HG03135 (cell line): Measurements from ENCODE around the gene PCDHA2.
"Not testable (repeated sequence)": the region's sequence is repeated elsewhere in the genome, so short reads cannot be mapped to it uniquely, and the experiment has no call there.

Experiments used
- ATAC-seq: cut with Tn5 transposase; IDR thresholded peaks from one replicate; pipeline ENCODE4 v1.9.1; 2021; ENCODE audit warnings: mild to moderate bottlenecking, moderate library complexity; ENCODE audit not compliant: unreplicated experiment

PCDHA2 gene

GRCh38 chr5:140794595-140795258, at the start of gene PCDHA2:
TSS of gene PCDHA2 (plus strand) at chr5:140794852.
- ATAC-seq, result no peak

- no peak for ATAC-seq
Measured at GRCh38 chr5:140753561-140753960, 41.1 kb upstream of the PCDHA2 start.

GRCh38 chr5:140764177-140764973, 30.3 kb upstream of the PCDHA2 start:
- no peak for ATAC-seq

GRCh38 chr5:140767444-140767843, 27.2 kb upstream of the PCDHA2 start:
- no peak for ATAC-seq

GRCh38 chr5:140780512-140780911, 14.1 kb upstream of the PCDHA2 start:
- ATAC-seq, result no peak

GRCh38 chr5:140785905-140786686, 8.6 kb upstream of the PCDHA2 start, which contains the start of gene PCDHA1:
TSS of gene PCDHA1 (plus strand) at chr5:140786140.
- ATAC-seq, result no peak

- not testable (repeated sequence) for ATAC-seq
Measured at GRCh38 chr5:140787422-140787821, 7.2 kb upstream of the PCDHA2 start.

GRCh38 chr5:140787849-140788504, 6.7 kb upstream of the PCDHA2 start:
- ATAC-seq, result not testable (repeated sequence)

GRCh38 chr5:140791089-140791488, 3.6 kb upstream of the PCDHA2 start:
- ATAC-seq, result no peak

GRCh38 chr5:140795259-140795641, 598 bp downstream of the PCDHA2 start:
- no peak for ATAC-seq

- ATAC-seq, result not testable (repeated sequence)
Measured at GRCh38 chr5:140796072-140796717, 1.5 kb downstream of the PCDHA2 start.

GRCh38 chr5:140796718-140797095, 2.1 kb downstream of the PCDHA2 start:
- ATAC-seq, result no peak

- no peak for ATAC-seq
Measured at GRCh38 chr5:140800816-140801493, 6.3 kb downstream of the PCDHA2 start, which contains the start of gene PCDHA3. TSS of gene PCDHA3 (plus strand) at chr5:140801057.

GRCh38 chr5:140801494-140801841, 6.8 kb downstream of the PCDHA2 start:
- ATAC-seq, result no peak

- not testable (repeated sequence) for ATAC-seq
Measured at GRCh38 chr5:140802381-140802780, 7.7 kb downstream of the PCDHA2 start.

GRCh38 chr5:140802781-140803271, 8.2 kb downstream of the PCDHA2 start:
- no peak for ATAC-seq

GRCh38 chr5:140806834-140807775, 12.5 kb downstream of the PCDHA2 start, which contains the start of gene PCDHA4:
TSS of gene PCDHA4 (plus strand) at chr5:140807068.
- ATAC-seq, result no peak

- not testable (repeated sequence) for ATAC-seq
Measured at GRCh38 chr5:140808241-140808888, 13.7 kb downstream of the PCDHA2 start.
